H1 (cell line): ENCODE results near the gene SYNPR.

Experiments used
- POLR2A ChIP-seq, 2 experiments: IDR thresholded peaks; 1 replicate in 1 of 2; 2 replicates in 1 of 2; pipeline ENCODE4 v1.6.1; 2011; ENCODE audit warnings: low read depth in 2 of 2, low read length in 2 of 2, mild to moderate bottlenecking in 2 of 2; ENCODE audit errors: control extremely low read depth in 1 of 2
- POLR2AphosphoS5 ChIP-seq: IDR thresholded peaks from 2 replicates; pipeline ENCODE4 v1.6.1; 2011; ENCODE audit warnings: low read depth, low read length
- SP1 ChIP-seq: IDR thresholded peaks from 2 replicates; pipeline ENCODE4 v1.6.1; 2011; ENCODE audit warnings: low read depth, low read length
- ZNF274 ChIP-seq: IDR thresholded peaks from 2 replicates; pipeline ENCODE4 v1.7.0; 2012; ENCODE audit warnings: low read length, borderline replicate concordance; ENCODE audit errors: extremely low read depth
- TF ChIP-seq, protein P1 (sequence below): IDR thresholded peaks from 2 replicates; pipeline ENCODE4 v1.6.1; 2012; ENCODE audit warnings: inconsistent platforms

DNA sequence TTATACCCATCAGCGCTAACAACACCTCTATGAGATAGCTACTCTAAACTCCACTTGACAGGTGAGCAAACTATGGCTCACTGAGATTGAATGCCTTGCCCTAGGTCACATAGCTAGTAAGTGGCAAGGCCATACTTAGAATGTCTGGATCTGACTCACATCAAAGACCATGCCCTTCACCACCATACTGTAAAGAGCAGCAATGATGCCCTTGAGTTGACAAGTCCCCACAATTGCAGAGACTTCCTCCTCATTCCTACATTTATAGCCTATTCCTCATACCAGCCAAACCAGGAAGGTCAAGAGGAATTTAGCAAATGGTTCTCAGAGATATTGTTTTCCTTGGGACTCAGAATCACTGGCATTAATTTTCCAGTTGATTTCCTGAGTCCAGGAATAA is 216.5 kb downstream of the SYNPR start:
- TF ChIP-seq SP1, result no peak
- TF ChIP-seq POLR2AphosphoS5, result no peak
- TF ChIP-seq POLR2A (IDR thresholded peaks at IDR 0.05; ENCODE audit: control extremely low read depth in 1 of 2, low read depth in 2 of 2, low read length in 2 of 2), result no peak
- TF ChIP-seq ZNF274, result no peak
- TF ChIP-seq, protein P1, sequence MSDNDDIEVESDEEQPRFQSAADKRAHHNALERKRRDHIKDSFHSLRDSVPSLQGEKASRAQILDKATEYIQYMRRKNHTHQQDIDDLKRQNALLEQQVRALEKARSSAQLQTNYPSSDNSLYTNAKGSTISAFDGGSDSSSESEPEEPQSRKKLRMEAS, result no peak
